Prostate gland (tissue), 2 donors: ENCODE data around the gene TBC1D5.

ENCODE experiments used
- POLR2AphosphoS5 ChIP-seq: sonication (generic); formaldehyde crosslinking; IDR thresholded peaks from one replicate; pipeline ENCODE4 v1.6.1; 2017; ENCODE audit warnings: antibody characterized with exemption
- TF ChIP-seq, protein P1 (sequence below), 4 experiments: fragments of 200-600 bp in 2 of 4; fragments of 450-650 bp in 2 of 4; sonication (generic) in 2 of 4; IDR thresholded peaks; 1 replicate in 3 of 4; 2 replicates in 1 of 4; pipeline ENCODE4 v1.5.1; 2016 to 2019; ENCODE audit warnings: antibody characterized with exemption in 4 of 4, mild to moderate bottlenecking in 2 of 4, moderate library complexity in 2 of 4

DNA sequence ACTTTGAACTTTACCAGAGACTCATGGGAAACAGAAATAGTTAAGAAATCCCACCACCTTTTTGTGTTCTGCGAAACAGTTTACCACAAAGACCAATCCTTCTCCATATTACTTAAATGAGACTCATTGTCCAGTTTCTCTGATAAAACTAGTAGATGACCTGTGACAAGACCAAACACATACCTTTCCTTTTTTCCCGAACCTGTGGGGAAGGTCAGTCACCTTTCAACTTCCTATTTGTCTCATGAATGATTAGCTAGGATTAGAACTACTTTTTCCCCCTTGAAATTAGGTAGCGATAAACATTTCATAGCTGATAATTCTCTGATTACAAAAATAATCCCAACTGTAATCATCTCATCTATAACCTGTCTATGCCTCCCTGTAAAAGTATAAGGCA, 2.3 kb upstream of the TBC1D5 start:
- TF ChIP-seq POLR2AphosphoS5 = no peak
- TF ChIP-seq, protein P1, sequence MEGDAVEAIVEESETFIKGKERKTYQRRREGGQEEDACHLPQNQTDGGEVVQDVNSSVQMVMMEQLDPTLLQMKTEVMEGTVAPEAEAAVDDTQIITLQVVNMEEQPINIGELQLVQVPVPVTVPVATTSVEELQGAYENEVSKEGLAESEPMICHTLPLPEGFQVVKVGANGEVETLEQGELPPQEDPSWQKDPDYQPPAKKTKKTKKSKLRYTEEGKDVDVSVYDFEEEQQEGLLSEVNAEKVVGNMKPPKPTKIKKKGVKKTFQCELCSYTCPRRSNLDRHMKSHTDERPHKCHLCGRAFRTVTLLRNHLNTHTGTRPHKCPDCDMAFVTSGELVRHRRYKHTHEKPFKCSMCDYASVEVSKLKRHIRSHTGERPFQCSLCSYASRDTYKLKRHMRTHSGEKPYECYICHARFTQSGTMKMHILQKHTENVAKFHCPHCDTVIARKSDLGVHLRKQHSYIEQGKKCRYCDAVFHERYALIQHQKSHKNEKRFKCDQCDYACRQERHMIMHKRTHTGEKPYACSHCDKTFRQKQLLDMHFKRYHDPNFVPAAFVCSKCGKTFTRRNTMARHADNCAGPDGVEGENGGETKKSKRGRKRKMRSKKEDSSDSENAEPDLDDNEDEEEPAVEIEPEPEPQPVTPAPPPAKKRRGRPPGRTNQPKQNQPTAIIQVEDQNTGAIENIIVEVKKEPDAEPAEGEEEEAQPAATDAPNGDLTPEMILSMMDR (IDR thresholded peaks at IDR 0.05) = no peak
